Fibroblast of lung (primary cell): ENCODE results near the gene KRTAP4-7.
"Not testable (repeated sequence)": the region's sequence is repeated elsewhere in the genome, so short reads cannot be mapped to it uniquely, and the experiment has no call there.

Source experiments
- CTCF ChIP-seq, 2 donors: IDR thresholded peaks in 1 of 2; conservative IDR thresholded peaks in 1 of 2; 1 replicate in 1 of 2; 2 replicates in 1 of 2; pipeline ENCODE4 v1.5.1; 2011 to 2012; ENCODE audit warnings: low read length in 2 of 2, control low read depth in 1 of 2, inconsistent platforms in 1 of 2, low read depth in 1 of 2, mild to moderate bottlenecking in 1 of 2
- EZH2 ChIP-seq: IDR thresholded peaks from 2 replicates; pipeline ENCODE4 v1.5.1; 2012; ENCODE audit warnings: low read length, control low read depth, mild to moderate bottlenecking; ENCODE audit errors: missing control alignments

- TF ChIP-seq EZH2; CTCF (conservative IDR thresholded peaks at IDR 0.05 in 1 of 2, IDR thresholded peaks at IDR 0.05 in 1 of 2; ENCODE audit: low read depth in 1 of 2, low read length in 2 of 2): not testable (repeated sequence)
Observed at GRCh38 chr17:41099682-41100480, 15.9 kb downstream of the KRTAP4-7 start.
